HepG2 (cell line): ENCODE measurements around the gene RABGEF1. TPM values are rescaled to one million over a fixed set of nuclear protein-coding genes. Genes with fewer than 3 reads are reported as not detected.

ENCODE experiments used
- ATAC-seq: fragments of 200-7000 bp; cut with Tn5 transposase; 3 replicates; pipeline ENCODE4 v1.9.1; 2020; ENCODE audit warnings: mild to moderate bottlenecking, moderate library complexity
- Bru-seq: library from RNA; stranded (reverse); fragments of 400-500 nt; gene quantifications from one replicate; lab custom pipeline; 2021; lab: Mats Ljungman, UMichigan
- BruChase-seq, 2 experiments: library from RNA; stranded (reverse); fragments of 400-500 nt; gene quantifications; one replicate each; lab custom pipeline; 2021; lab: Mats Ljungman, UMichigan
- BruUV-seq: library from RNA; stranded (reverse); fragments of 400-500 nt; replicated peaks from 2 replicates; lab custom pipeline; 2021; lab: Mats Ljungman, UMichigan
- CTCF ChIA-PET: fragments of 300-600 bp; formaldehyde crosslinking; extraction: SDS; loops from one replicate; lab custom pipeline; 2021; ENCODE audit warnings: low total read pairs, inconsistent platforms, low intra/inter-chr PET ratio; lab: Yijun Ruan, JAX
- POLR2A ChIA-PET: fragments of 350-600 bp; sonication (Branson Sonifier 250); formaldehyde crosslinking; loops from one replicate; lab custom pipeline; 2020; ENCODE audit warnings: antibody characterized with exemption, inconsistent platforms; lab: Yijun Ruan, JAX
- DNase-seq: peaks from one replicate; pipeline ENCODE4 v3.0.0-alpha.2; 2015; ENCODE audit warnings: low spot score
- FAIRE-seq: peaks from 3 replicates; lab custom pipeline; 2011; peaks lifted over from hg19 to GRCh38; lab: Jason Lieb, UNC
- H2AFZ ChIP-seq: one replicate; pipeline ENCODE4 v1.6.1; 2011; ENCODE audit warnings: low read length, inconsistent platforms
- H3K27ac ChIP-seq: fragments of 300-600 bp; 3 replicates; pipeline ENCODE4 v1.8.0; 2011; ENCODE audit warnings: mixed run types, mild to moderate bottlenecking, mixed read lengths, low read length, inconsistent platforms; ENCODE audit not compliant: insufficient read depth; ENCODE audit errors: extremely low read length
- H3K27me3 ChIP-seq, 2 experiments: fragments of 200-600 bp in 1 of 2; 2 replicates in 1 of 2; 3 replicates in 1 of 2; pipeline versions ENCODE4 v1.6.0 to v1.8.0; 2011; ENCODE audit warnings: low read length in 2 of 2, mild to moderate bottlenecking in 2 of 2, moderate library complexity in 2 of 2, inconsistent platforms in 1 of 2; ENCODE audit not compliant: insufficient read depth in 2 of 2, control insufficient read depth in 1 of 2
- H3K36me3 ChIP-seq, 2 experiments: fragments of 200-600 bp in 1 of 2; replicated peaks in 1 of 2; 2 replicates in 1 of 2; 3 replicates in 1 of 2; pipeline versions ENCODE4 v1.5.1 to v1.8.0; 2011; ENCODE audit warnings: low read length in 2 of 2, inconsistent platforms in 1 of 2; ENCODE audit not compliant: insufficient read depth in 2 of 2, control insufficient read depth in 1 of 2
- H3K4me1 ChIP-seq: 2 replicates; pipeline ENCODE4 v1.5.1; 2012; ENCODE audit warnings: low read length, inconsistent platforms; ENCODE audit not compliant: insufficient read depth
- H3K4me2 ChIP-seq: 2 replicates; pipeline ENCODE4 v1.6.0; 2011; ENCODE audit warnings: low read depth, low read length, inconsistent platforms
- H3K4me3 ChIP-seq, 3 experiments: fragments of 200-600 bp in 1 of 3; sonication (generic), shearing (Covaris generic) in 1 of 3; replicated peaks in 1 of 3; 2 replicates each; pipeline ENCODE4 v1.5.1; 2011 to 2016; ENCODE audit warnings: low read length in 3 of 3, inconsistent platforms in 2 of 3, low read depth in 2 of 3, mild to moderate bottlenecking in 2 of 3, control low read depth in 1 of 3, mixed read lengths in 1 of 3; ENCODE audit not compliant: insufficient read depth in 1 of 3
- H3K79me2 ChIP-seq: one replicate; pipeline ENCODE4 v1.6.1; 2011; ENCODE audit warnings: low read length, inconsistent platforms; ENCODE audit not compliant: insufficient read depth
- H3K9ac ChIP-seq: 2 replicates; pipeline ENCODE4 v1.6.0; 2011; ENCODE audit warnings: mild to moderate bottlenecking, low read depth, low read length, inconsistent platforms; ENCODE audit not compliant: insufficient read depth
- H3K9me3 ChIP-seq: 2 replicates; pipeline ENCODE4 v1.5.1; 2012; ENCODE audit warnings: mild to moderate bottlenecking, low read length
- H4K20me1 ChIP-seq: 2 replicates; pipeline ENCODE4 v1.6.0; 2011; ENCODE audit warnings: inconsistent platforms, mild to moderate bottlenecking, low read length, moderate library complexity; ENCODE audit not compliant: insufficient read depth
- ATF7 ChIP-seq, 2 experiments: fragments of 450-650 bp in 1 of 2; sonication (generic) in 1 of 2; formaldehyde crosslinking in 1 of 2; IDR thresholded peaks; 2 replicates each; pipeline versions ENCODE4 v1.4.0 to v1.6.1; 2016 to 2020; ENCODE audit warnings: antibody characterized with exemption in 1 of 2, mild to moderate bottlenecking in 1 of 2, missing genetic modification reagents in 1 of 2
- CAMTA2 ChIP-seq: sonication (generic); formaldehyde crosslinking; IDR thresholded peaks from 2 replicates; pipeline ENCODE4 v1.4.0; 2020; ENCODE audit warnings: mild to moderate bottlenecking, missing genetic modification reagents, borderline replicate concordance
- CC2D1A ChIP-seq: sonication (generic); formaldehyde crosslinking; IDR thresholded peaks from 2 replicates; pipeline ENCODE4 v1.8.1; 2023; ENCODE audit warnings: mild to moderate bottlenecking, missing genetic modification reagents
- KDM5A ChIP-seq: fragments of 200-600 bp; sonication (generic); IDR thresholded peaks from 2 replicates; pipeline ENCODE4 v1.7.0; 2018; ENCODE audit warnings: antibody characterized with exemption, mild to moderate bottlenecking, low read length, borderline replicate concordance
- REXO4 ChIP-seq: sonication (generic); formaldehyde crosslinking; IDR thresholded peaks from 2 replicates; pipeline ENCODE4 v1.8.0; 2022; ENCODE audit warnings: missing genetic modification reagents, mild to moderate bottlenecking, borderline replicate concordance
- SALL1 ChIP-seq: sonication (generic); formaldehyde crosslinking; IDR thresholded peaks from 2 replicates; pipeline ENCODE4 v1.8.0; 2022; ENCODE audit warnings: mild to moderate bottlenecking, missing genetic modification reagents
- ZNF343 ChIP-seq: sonication (generic); formaldehyde crosslinking; IDR thresholded peaks from 2 replicates; pipeline ENCODE4 v1.4.0; 2020; ENCODE audit warnings: mild to moderate bottlenecking, missing genetic modification reagents
- ZNF362 ChIP-seq: sonication (generic); formaldehyde crosslinking; IDR thresholded peaks from 2 replicates; pipeline ENCODE4 v1.4.0; 2020; ENCODE audit warnings: missing genetic modification reagents, mild to moderate bottlenecking, borderline replicate concordance
- ZNF777 ChIP-seq: sonication (generic); formaldehyde crosslinking; IDR thresholded peaks from 2 replicates; pipeline ENCODE4 v1.4.0; 2020; ENCODE audit warnings: missing genetic modification reagents
- WGBS: methylation state at CpG from one replicate; pipeline ENCODE4 v1.1.6; 2017; ENCODE audit warnings: low lambda C conversion rate; 5-methylcytosine and 5-hydroxymethylcytosine counted together
- in situ Hi-C: cut with HindIII; loops from 2 replicates; pipeline ENCODE4 v1.10.0; 2017; ENCODE audit warnings: low pct_unique_long_range_greater_than_20kb; ENCODE audit not compliant: extremely low pct_ligation_motif_present
- intact Hi-C: fragments of 100-400 bp; cut with micrococcal nuclease; formaldehyde crosslinking; loops from one replicate; pipeline ENCODE4 v1.10.0; 2022; ENCODE audit not compliant: unreplicated experiment
- long read RNA-seq, 2 experiments: library from RNA in 1 of 2; library from polyadenylated mRNA in 1 of 2; stranded (forward) in 1 of 2; unstranded in 1 of 2; transcript quantifications; one replicate each; pipeline ENCODE4 v2.0.0, GENCODE V29; 2019 to 2022
- polyA minus RNA-seq, 3 experiments: library from RNA; depleted of rRNA, polyadenylated mRNA; stranded (reverse); fragments of >200 nt; gene quantifications; 2 replicates each; pipeline ENCODE4 v1.2.3, GENCODE V29; 2011; ENCODE audit warnings: low replicate concordance in 1 of 3
- polyA plus RNA-seq, 8 experiments: library from polyadenylated mRNA; depleted of rRNA in 3 of 8; stranded (reverse) in 7 of 8; unstranded in 1 of 8; fragments of >200 nt; fragmentation: Illumina TruSeq in 4 of 8; extraction: Trizol in 4 of 8; gene quantifications; 2 replicates each; pipeline versions ENCODE4 v1.2.1 to v1.2.3, GENCODE V29; 2011 to 2016; ENCODE audit warnings: low read depth in 4 of 8, missing spikeins in 1 of 8, mixed read lengths in 1 of 8; ENCODE audit not compliant: insufficient read depth in 1 of 8
- total RNA-seq, 5 experiments: library from RNA; depleted of rRNA; stranded (reverse); fragments of >200 nt; fragmentation: Illumina TruSeq; extraction: Trizol; gene quantifications; 2 replicates each; pipeline ENCODE4 v1.2.3, GENCODE V29; 2016; ENCODE audit warnings: low read depth in 1 of 5
- TF ChIP-seq, protein P1 (sequence below): IDR thresholded peaks from 2 replicates; pipeline ENCODE4 v1.6.1; 2016; ENCODE audit warnings: mild to moderate bottlenecking, missing biosample characterization, missing genetic modification reagents
- TF ChIP-seq, protein P2 (sequence below): sonication (generic); formaldehyde crosslinking; IDR thresholded peaks from 2 replicates; pipeline ENCODE4 v1.9.0; 2021; ENCODE audit warnings: missing genetic modification reagents, borderline replicate concordance

RABGEF1 gene
- total RNA-seq (2016; rRNA removed; fragmentation: Illumina TruSeq; extraction: Trizol), result 22.7 and 27.5 TPM in 2 replicates
- total RNA-seq (2016; cell fraction: cytosol; rRNA removed; fragmentation: Illumina TruSeq; extraction: Trizol; ENCODE audit: low read depth), result 19.8 and 21.2 TPM in 2 replicates
- 21.5 and 25.3 TPM in 2 replicates for total RNA-seq (2016; cell fraction: insoluble cytoplasmic fraction; rRNA removed; fragmentation: Illumina TruSeq; extraction: Trizol)
- 14.1 and 14.9 TPM in 2 replicates for total RNA-seq (2016; cell fraction: membrane; rRNA removed; fragmentation: Illumina TruSeq; extraction: Trizol)
- total RNA-seq (2016; cell fraction: nucleus; rRNA removed; fragmentation: Illumina TruSeq; extraction: Trizol), result 16.2 and 18.3 TPM in 2 replicates
- 30.3 and 35.3 TPM in 2 replicates for polyA plus RNA-seq (2011; rRNA removed)
- polyA plus RNA-seq (2011; cell fraction: cytosol; rRNA removed), result 18.9 and 20.5 TPM in 2 replicates
- 24.9 and 25.4 TPM in 2 replicates for polyA plus RNA-seq (2011; cell fraction: nucleus; rRNA removed)
- 19.6 and 25.6 TPM in 2 replicates for polyA plus RNA-seq (2012)
- polyA plus RNA-seq (2016; cell fraction: cytosol; fragmentation: Illumina TruSeq; extraction: Trizol; ENCODE audit: low read depth), result 1.3 and 2.0 TPM in 2 replicates
- polyA plus RNA-seq (2016; cell fraction: insoluble cytoplasmic fraction; fragmentation: Illumina TruSeq; extraction: Trizol; ENCODE audit: low read depth), result 22.9 and 25.3 TPM in 2 replicates
- polyA plus RNA-seq (2016; cell fraction: membrane; fragmentation: Illumina TruSeq; extraction: Trizol; ENCODE audit: low read depth), result 3.9 and 4.5 TPM in 2 replicates
- polyA plus RNA-seq (2016; cell fraction: nucleus; fragmentation: Illumina TruSeq; extraction: Trizol; ENCODE audit: insufficient read depth, low read depth), result 26.8 and 27.2 TPM in 2 replicates
- 43.3 and 66.9 TPM in 2 replicates for polyA minus RNA-seq (2011; rRNA and poly(A)+ RNA removed; ENCODE audit: low replicate concordance)
- polyA minus RNA-seq (2011; cell fraction: cytosol; rRNA and poly(A)+ RNA removed), result 15.5 and 21.7 TPM in 2 replicates
- 19.7 and 26.4 TPM in 2 replicates for polyA minus RNA-seq (2011; cell fraction: nucleus; rRNA and poly(A)+ RNA removed)
- Bru-seq, nascent RNA, result percentile 80 among the genes with signal in this experiment
- BruChase-seq, experiment 1, labeled RNA remaining after a 6-hour chase, result percentile 85 among the genes with signal in this experiment
- BruChase-seq, experiment 2, labeled RNA remaining after a 2-hour chase, result percentile 84 among the genes with signal in this experiment
- long read RNA-seq, experiment 1, transcript RABGEF1-201 (9 exons, 3,733 nt), result major isoform, 9 of 27 reads
- long read RNA-seq, experiment 1, partial matches to known transcripts, result 1 of 27 reads
- long read RNA-seq, experiment 1, other reads (novel, unspliced or antisense), result 16 of 27 reads
- long read RNA-seq, experiment 2, transcript RABGEF1-201 (9 exons, 3,733 nt), result major isoform, 9 of 69 reads
- long read RNA-seq, experiment 2, partial matches to known transcripts, result 5 of 69 reads
- long read RNA-seq, experiment 2, other reads (novel, unspliced or antisense), result 54 of 69 reads

DNA sequence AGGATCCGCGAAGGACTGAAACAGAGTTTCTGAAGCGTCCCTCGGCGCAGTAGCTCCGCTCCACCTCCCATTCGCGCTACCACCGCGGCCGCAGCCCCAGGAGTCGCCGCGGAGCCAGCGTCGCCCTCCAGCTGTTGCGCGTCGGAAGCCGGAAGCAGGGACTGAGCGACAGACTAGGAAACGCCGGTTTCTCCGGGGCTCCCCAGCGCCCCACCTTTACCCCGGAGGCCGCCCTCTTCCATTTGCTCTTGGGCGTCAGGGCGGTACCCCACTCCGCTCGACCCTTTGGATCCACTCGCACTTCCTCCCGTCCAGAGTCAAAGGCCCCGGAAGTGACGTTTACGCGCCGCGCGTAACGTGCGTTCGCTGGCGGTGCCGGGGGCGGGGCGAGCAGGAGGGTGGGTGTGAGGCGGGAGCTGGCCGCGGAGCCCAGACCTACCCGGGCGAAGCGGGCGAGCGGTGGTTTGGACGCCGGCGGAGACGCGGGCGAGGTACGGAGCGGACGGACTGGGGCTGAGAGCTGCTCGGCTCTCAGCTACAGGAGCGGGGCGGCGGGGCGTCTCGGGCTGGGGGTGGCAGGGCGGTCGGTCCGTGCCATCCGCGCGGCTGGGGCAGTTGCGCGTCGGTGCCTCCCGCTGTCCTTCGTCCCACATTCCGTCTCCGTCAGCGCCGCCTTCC lies at the start of gene RABGEF1:
TSS of gene RABGEF1 (plus strand) at position 432 of the 678 bp plus-strand sequence. CDS start 31,167 bp downstream, outside the sequence.
- ChIA-PET POLR2A (interaction anchor here (0.6 to 2.3 kb wide), 19 partner anchors 8 to 689 kb away, joined by 3 to 14 read pairs (median 5); partner anchors contain the start of genes KCTD7 and SBDS), CTCF (no interaction called here)
- Histone ChIP-seq H2AFZ (no peak within 1 kb of the TSS), H3K79me2 (peaks cover 50% of the 10 kb centered on the region), H3K4me2 (peak within 1 kb of the TSS; percentile 83), H3K27me3 (no peaks in the 10 kb centered on the region; a peak in 1 of 5 replicates), H3K4me3 (peak within 1 kb of the TSS; percentile 87 to 96 (median 94)), H3K9ac (peak within 1 kb of the TSS; percentile 88), H3K27ac (peak within 1 kb of the TSS; percentile 91), H3K4me1 (peaks cover 30% of the 10 kb centered on the region), H3K36me3 (no peaks in the 10 kb centered on the region; a peak in 2 of 5 replicates), H3K9me3 (peaks cover 10% of the 10 kb centered on the region), H4K20me1 (no peaks in the 10 kb centered on the region)
- intact Hi-C loops (loop anchor here (2.0 kb wide), 1 partner anchor 32 kb away; no protein-coding TSS in a partner anchor), in situ Hi-C loops (loop anchor here (5.0 kb wide), 1 partner anchor 37 kb away; no protein-coding TSS in a partner anchor)
- FAIRE-seq, result peak; percentile 77
- WGBS, result 0% methylated on average over 24 of the region's 85 CpGs
- ATAC-seq, result peak; percentile 92
- BruUV-seq, result no TSS peak
- DNase-seq, result peak; percentile 94
- TF ChIP-seq, protein P1, sequence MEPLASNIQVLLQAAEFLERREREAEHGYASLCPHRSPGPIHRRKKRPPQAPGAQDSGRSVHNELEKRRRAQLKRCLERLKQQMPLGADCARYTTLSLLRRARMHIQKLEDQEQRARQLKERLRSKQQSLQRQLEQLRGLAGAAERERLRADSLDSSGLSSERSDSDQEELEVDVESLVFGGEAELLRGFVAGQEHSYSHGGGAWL, result peak; percentile 69
- TF ChIP-seq ZNF343 (CRISPR knock-in tag) (peak; percentile 90), ATF7 (IDR thresholded peaks at IDR 0.05) (no peak), ATF7 (CRISPR knock-in tag; IDR thresholded peaks at IDR 0.05) (peak; percentile 60; the same call in 1 of the 2 replicates), CAMTA2 (CRISPR knock-in tag) (no peak), CC2D1A (no peak), KDM5A (no peak; the same call in 1 of the 2 replicates), REXO4 (no peak), ZNF362 (CRISPR knock-in tag) (peak; percentile 45; the same call in 1 of the 2 replicates), SALL1 (CRISPR knock-in tag) (peak; percentile 66), ZNF777 (CRISPR knock-in tag) (no peak)
- TF ChIP-seq, protein P2, sequence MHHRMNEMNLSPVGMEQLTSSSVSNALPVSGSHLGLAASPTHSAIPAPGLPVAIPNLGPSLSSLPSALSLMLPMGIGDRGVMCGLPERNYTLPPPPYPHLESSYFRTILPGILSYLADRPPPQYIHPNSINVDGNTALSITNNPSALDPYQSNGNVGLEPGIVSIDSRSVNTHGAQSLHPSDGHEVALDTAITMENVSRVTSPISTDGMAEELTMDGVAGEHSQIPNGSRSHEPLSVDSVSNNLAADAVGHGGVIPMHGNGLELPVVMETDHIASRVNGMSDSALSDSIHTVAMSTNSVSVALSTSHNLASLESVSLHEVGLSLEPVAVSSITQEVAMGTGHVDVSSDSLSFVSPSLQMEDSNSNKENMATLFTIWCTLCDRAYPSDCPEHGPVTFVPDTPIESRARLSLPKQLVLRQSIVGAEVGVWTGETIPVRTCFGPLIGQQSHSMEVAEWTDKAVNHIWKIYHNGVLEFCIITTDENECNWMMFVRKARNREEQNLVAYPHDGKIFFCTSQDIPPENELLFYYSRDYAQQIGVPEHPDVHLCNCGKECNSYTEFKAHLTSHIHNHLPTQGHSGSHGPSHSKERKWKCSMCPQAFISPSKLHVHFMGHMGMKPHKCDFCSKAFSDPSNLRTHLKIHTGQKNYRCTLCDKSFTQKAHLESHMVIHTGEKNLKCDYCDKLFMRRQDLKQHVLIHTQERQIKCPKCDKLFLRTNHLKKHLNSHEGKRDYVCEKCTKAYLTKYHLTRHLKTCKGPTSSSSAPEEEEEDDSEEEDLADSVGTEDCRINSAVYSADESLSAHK (CRISPR knock-in tag), result no peak
